ENCODE data around the gene SH3PXD2A. TPM values are rescaled to one million over a fixed set of nuclear protein-coding genes. Genes with fewer than 3 reads are reported as not detected.

Gene SH3PXD2A
- total RNA-seq, 8 experiments from 2014 or later: 7.8 to 34.3 (median 12.8) TPM

DNA sequence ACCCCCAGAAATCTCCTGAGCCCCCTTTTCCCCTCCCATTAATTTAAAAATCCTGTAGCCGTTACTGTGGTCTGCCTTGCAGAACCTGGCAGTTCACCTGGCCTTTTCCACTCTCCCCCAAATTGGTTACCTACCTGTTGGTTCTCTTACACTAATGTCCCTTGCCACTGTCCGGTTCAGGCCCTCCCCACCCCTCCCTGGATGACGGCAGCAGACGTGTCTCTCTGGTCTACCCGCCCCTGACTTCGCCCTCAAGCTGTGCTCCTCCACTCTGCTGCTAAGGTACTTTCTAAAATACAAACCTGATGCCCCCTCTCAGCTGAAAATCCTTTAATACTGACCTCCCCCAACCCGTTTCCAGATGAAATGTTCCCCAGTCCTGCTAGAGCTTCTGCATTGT is 15.6 kb upstream of the SH3PXD2A start:
- H3K4me1 ChIP-seq (replicated peaks in 1 of 2): peaks cover 0 to 11% of the 10 kb centered on the region in 2 donors
- in situ Hi-C loops (cut with MboI; ENCODE audit: low pct_unique_long_range_greater_than_20kb in 2 of 9, low sequenced_read_pairs in 9 of 9, unreplicated experiment in 9 of 9): loop anchor here in 4 of 9 experiments (25.0 kb wide), 1 partner anchor 159 kb away; no protein-coding TSS in a partner anchor
- no peak overlapping the region for H3K27ac ChIP-seq
- H3K4me3 ChIP-seq: no peak overlapping the region
- 50 to 86% (median 70%) methylated on average over 1 to 6 of the region's 7 CpGs; no CpG with 5 or more reads in 4 of the 10 experiments for WGBS, 10 experiments
- ATAC-seq (replicated peaks in 6 of 8): peak in 1 of 8 experiments; percentile 10

DNA sequence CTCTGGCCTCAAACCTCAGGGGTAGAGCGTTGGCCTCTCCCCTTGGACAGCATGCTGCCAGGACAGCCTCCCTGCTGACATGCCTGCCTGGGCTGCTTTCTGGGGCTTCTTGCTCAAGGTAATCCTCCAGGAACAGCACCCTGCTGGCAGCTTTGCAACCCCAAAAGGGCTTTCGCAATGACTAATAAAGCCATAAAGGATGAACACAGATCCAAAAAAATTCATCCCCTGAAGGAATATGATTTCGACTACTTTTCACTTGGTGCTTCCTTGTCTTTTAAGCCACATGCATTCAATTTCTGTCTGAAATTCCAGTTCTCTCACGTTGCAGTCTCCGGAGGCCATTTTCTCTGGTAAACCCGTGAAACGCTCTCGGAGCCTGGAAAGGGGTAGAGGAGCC is 15.1 kb upstream of the SH3PXD2A start:
- peak in 1 of 8 experiments; percentile 58 for ATAC-seq (replicated peaks in 6 of 8)

DNA sequence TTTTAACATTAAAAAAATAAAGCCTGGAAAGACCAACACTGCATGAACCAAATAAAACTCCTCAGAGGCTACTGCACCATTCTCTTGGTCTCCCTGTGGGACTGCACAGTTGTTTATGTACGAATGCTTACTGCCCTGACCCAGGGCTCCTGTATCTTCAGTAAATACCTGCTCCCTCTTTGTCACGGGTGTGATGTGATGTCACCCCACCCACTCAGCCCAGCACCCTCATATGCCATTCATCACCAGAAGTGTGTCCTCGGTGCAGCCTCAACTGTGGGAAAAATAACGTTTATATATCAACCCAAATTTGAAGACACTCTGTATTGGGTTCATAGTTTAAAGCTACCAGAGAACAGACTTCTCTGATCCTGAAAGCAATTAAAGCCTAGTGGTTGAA is 14.0 kb upstream of the SH3PXD2A start:
- Histone ChIP-seq H3K4me3 (no peak overlapping the region), H3K4me1 (replicated peaks in 1 of 2) (peaks cover 0 to 4% of the 10 kb centered on the region in 2 donors), H3K27ac (no peak overlapping the region)
- ATAC-seq (replicated peaks in 6 of 8): peak in 2 of 8 experiments; percentile 10 to 20
- WGBS, 10 experiments: 33 to 88% (median 72%) methylated on average over 1 to 4 of the region's 4 CpGs; no CpG with 5 or more reads in 4 of the 10 experiments
- in situ Hi-C loops (cut with MboI; ENCODE audit: low pct_unique_long_range_greater_than_20kb in 2 of 9, low sequenced_read_pairs in 9 of 9, unreplicated experiment in 9 of 9): loop anchor here in 6 of 9 experiments (10.0 to 25.0 kb wide), 2 partner anchors 155 to 157 kb away; no protein-coding TSS in a partner anchor

More for the DNA sequence above, 15.1 kb upstream of the SH3PXD2A start:
- WGBS, 10 experiments: 25 to 100% (median 55%) methylated on average over 2 to 7 of the region's 8 CpGs; no CpG with 5 or more reads in 2 of the 10 experiments
- Histone ChIP-seq H3K4me1 (replicated peaks in 1 of 2) (peaks cover 0 to 11% of the 10 kb centered on the region in 2 donors), H3K4me3 (no peak overlapping the region), H3K27ac (no peak overlapping the region)
- in situ Hi-C loops (cut with MboI; ENCODE audit: low pct_unique_long_range_greater_than_20kb in 2 of 9, low sequenced_read_pairs in 9 of 9, unreplicated experiment in 9 of 9): loop anchor here in 4 of 9 experiments (25.0 kb wide), 1 partner anchor 158 kb away; no protein-coding TSS in a partner anchor

DNA sequence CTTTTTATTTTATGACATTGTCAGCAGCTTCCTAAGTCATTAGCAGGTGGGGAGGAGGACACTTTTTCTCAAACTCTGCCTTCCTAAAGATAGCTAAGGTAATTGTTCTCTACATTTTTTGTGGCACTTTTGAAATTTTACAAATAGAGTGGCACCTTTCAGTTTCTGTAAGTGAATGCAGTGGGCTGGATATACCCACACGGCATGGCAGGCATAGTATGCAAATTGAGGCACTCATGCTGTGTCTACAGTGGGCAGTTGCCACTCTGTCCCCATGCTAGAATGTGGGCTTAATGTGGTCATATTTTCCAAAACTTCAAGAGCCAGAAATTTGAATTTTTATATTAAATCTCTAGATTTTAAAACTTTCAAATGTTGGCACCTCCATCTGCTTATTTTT is 12.8 kb upstream of the SH3PXD2A start:
- H3K4me1 ChIP-seq (replicated peaks in 1 of 2): no peaks in the 10 kb centered on the region
- no peak for ATAC-seq (replicated peaks in 6 of 8)
- H3K4me3 ChIP-seq: no peak overlapping the region
- WGBS, 10 experiments: 17 to 100% (median 60%) methylated on average over 1 of the region's 1 CpG; no CpG with 5 or more reads in 4 of the 10 experiments
- no peak overlapping the region for H3K27ac ChIP-seq
- in situ Hi-C loops (cut with MboI; ENCODE audit: low pct_unique_long_range_greater_than_20kb in 2 of 9, low sequenced_read_pairs in 9 of 9, unreplicated experiment in 9 of 9): loop anchor here in 6 of 9 experiments (10.0 to 25.0 kb wide), 2 partner anchors 153 to 156 kb away; no protein-coding TSS in a partner anchor

DNA sequence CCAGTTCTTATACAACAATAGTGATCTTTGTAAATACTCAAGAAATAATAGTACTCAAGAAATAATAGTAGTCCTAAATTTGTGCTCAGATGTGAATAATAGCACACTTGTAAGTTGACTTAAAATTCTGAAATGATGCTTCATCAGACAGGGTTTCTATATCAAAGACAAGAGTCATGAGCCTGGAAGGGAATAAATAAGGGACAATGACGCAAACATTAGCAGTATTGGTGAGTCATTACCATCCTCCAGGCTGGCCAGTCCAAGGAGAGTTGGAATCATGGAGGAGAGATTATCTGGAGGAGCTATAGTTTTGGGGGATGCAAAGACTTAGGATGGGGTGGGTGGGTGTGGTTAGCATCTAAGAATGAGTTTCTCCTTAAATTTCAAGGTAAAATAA is 6.1 kb upstream of the SH3PXD2A start:
- peak in 6 of 8 experiments; percentile 31 to 72 (median 59) for ATAC-seq (replicated peaks in 6 of 8)
- in situ Hi-C loops (cut with MboI; ENCODE audit: low pct_unique_long_range_greater_than_20kb in 2 of 9, low sequenced_read_pairs in 9 of 9, unreplicated experiment in 9 of 9): loop anchor here in 6 of 9 experiments (10.0 to 25.0 kb wide), 2 partner anchors 147 to 149 kb away; no protein-coding TSS in a partner anchor
- WGBS, 10 experiments: 20 to 100% (median 67%) methylated on average over 1 of the region's 1 CpG; no CpG with 5 or more reads in 3 of the 10 experiments
- H3K27ac ChIP-seq: no peak overlapping the region
- H3K4me1 ChIP-seq (replicated peaks in 1 of 2): peaks cover 14 to 21% of the 10 kb centered on the region in 2 donors
- no peak overlapping the region for H3K4me3 ChIP-seq

DNA sequence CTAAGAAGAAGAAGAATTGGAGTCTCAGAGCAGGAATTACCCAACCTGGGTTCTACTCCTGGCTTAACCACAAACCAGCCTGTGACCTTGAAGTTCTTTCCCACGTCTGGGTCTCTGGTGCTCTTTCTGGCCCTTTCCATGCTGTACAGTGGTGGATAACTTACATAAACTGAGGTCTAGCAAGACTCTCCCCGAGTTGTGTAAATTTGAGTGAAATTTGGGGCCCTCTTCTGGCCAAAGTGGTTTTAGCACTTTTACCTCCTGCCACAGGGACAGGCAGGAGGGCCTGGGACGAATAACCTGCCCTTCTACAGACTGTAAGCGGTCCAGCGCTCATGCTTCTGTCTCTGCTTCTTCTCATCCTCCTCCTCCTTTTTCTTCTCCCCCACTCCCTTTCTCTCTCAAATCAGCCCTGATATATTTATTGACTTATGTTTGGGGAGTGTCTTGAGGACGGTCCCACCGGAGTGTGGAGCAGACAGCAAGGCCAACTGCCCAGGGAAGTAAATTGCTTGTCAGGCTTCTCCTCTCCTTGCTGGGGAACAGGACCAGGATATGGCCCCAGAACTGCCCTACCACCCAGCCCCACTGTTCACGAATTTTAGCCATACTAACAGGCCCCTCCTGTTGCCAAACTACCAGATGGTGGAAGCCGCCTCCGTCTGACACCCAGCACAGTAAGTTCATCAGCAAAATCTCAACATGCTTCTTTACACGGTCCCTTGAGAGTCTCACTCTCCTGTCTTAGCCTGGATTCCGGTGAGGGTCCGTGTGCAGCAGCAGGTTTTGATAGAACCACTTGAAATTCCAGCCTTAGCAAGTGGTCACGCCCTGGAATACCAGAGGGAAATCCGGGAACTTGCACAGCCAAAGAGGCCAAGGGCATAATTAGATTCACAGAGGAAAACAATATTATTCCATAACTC is 4.0 kb upstream of the SH3PXD2A start:
- 18 to 71% (median 35%) methylated on average over 2 to 14 of the region's 15 CpGs; no CpG with 5 or more reads in 1 of the 10 experiments for WGBS, 10 experiments
- Histone ChIP-seq H3K4me1 (replicated peaks in 1 of 2) (peaks cover 17 to 24% of the 10 kb centered on the region in 2 donors), H3K4me3 (no peak overlapping the region), H3K27ac (no peak overlapping the region)
- in situ Hi-C loops (cut with MboI; ENCODE audit: low pct_unique_long_range_greater_than_20kb in 2 of 9, low sequenced_read_pairs in 9 of 9, unreplicated experiment in 9 of 9): loop anchor here in 7 of 9 experiments (5.0 to 25.0 kb wide), 3 partner anchors 142 to 147 kb away; no protein-coding TSS in a partner anchor
- peak in 4 of 8 experiments; percentile 15 to 75 (median 52) for ATAC-seq (replicated peaks in 6 of 8)

DNA sequence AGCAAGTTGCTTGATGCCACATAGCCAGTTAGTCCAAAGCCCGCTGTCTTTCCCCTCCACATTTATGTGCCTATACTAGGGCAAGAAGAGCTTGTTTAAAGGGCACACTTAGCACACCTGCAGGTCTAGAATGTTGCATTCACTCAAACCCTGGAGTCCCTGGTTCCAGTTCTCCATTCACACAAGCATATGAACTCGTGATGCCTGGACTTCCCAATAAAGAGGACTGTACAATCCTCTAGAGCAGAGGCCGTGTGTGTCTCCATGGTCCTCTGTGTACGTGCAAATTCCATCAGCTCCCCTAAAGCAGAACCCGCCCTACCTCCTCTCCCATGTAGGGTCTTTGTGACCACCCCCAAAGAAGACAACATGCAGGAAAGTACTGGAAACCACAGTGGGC is 3.0 kb upstream of the SH3PXD2A start:
- no peak for ATAC-seq (replicated peaks in 6 of 8)
- WGBS, 10 experiments: 20 to 100% (median 80%) methylated on average over 1 to 5 of the region's 5 CpGs; no CpG with 5 or more reads in 1 of the 10 experiments
- H3K27ac ChIP-seq: no peak overlapping the region
- H3K4me3 ChIP-seq: no peak overlapping the region
- H3K4me1 ChIP-seq (replicated peaks in 1 of 2): peaks cover 23 to 30% of the 10 kb centered on the region in 2 donors
- in situ Hi-C loops (cut with MboI; ENCODE audit: low pct_unique_long_range_greater_than_20kb in 2 of 9, low sequenced_read_pairs in 9 of 9, unreplicated experiment in 9 of 9): loop anchor here in 5 of 9 experiments (5.0 to 25.0 kb wide), 2 partner anchors 141 to 146 kb away; no protein-coding TSS in a partner anchor

DNA sequence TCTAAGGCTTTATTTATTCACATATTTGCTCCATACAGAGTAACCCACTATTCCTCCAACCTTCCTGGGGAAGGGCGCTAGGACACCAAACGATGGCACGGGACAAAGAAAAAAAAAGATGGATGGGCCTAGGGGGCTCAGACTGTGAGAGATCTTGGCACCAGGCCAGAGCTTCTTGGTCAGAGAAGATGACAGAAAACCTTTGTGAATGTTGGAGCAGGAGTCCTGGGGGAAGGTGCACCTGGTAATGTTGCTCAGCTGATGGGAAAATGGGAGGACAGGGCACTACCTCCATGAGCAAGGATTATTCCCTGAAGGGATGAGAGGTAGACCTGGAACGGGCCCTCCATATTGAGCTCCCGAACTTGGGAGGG is 1.4 kb upstream of the SH3PXD2A start:
- in situ Hi-C loops (cut with MboI; ENCODE audit: low pct_unique_long_range_greater_than_20kb in 2 of 9, low sequenced_read_pairs in 9 of 9, unreplicated experiment in 9 of 9): loop anchor here in 5 of 9 experiments (5.0 to 25.0 kb wide), 2 partner anchors 139 to 144 kb away; no protein-coding TSS in a partner anchor
- no peak for ATAC-seq (replicated peaks in 6 of 8)
- peaks cover 33 to 42% of the 10 kb centered on the region in 2 donors for H3K4me1 ChIP-seq (replicated peaks in 1 of 2)
- peak overlapping the region; percentile 59 to 77 for H3K27ac ChIP-seq
- peak overlapping the region in 1 of 5 donors; percentile 85 for H3K4me3 ChIP-seq
- 43 to 100% (median 92%) methylated on average over 1 to 4 of the region's 5 CpGs; no CpG with 5 or more reads in 5 of the 10 experiments for WGBS, 10 experiments

DNA sequence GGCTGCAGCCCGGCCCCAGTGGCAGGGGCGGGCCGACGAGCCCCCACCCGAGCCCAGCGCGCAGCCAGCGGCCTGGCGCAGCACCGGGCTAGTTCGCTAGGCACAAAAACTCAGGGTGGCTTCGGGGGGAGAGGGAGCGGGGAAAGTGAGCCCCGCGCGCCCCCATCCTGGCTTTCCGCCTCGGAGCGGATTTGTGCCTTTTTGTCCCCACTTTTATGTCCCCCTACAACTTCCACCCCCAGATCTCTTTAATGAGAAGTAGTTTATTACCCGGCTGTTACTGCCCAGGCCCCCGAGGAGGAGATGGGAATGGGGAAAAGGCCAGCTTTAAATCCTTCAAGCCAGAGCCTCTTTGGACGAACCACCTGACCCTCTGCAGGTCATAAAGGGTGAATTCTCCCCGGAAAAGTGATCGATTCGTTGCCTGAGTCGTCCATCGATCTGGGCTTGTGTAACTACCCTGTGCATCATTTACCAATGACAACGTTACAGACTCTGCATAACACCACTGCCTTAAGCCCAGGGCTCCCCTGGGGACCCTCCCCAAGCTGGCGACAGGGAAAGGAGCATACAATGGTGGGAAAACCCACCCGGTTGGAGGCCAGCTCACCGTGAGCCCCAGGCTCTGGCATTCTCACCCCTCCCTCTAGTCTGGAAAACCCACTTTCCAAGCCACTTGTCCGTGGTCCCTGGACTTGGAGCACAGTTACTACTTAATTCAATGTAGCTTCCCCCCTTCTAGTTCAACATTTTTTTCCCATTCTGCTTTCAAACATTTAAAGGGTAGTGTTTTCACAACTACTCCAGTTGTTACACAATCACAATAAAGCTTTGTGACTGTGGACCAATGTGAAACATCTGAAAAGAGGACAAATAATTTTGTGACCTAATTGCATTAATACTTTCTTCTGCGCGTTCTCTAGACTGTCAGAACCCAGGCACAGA is 748 bp upstream of the SH3PXD2A start:
- peak in 6 of 8 experiments; percentile 1 to 56 (median 34) for ATAC-seq (replicated peaks in 6 of 8)
- peak overlapping the region; percentile 77 to 89 for H3K27ac ChIP-seq
- WGBS, 10 experiments: 0 to 93% (median 28%) methylated on average over 1 to 9 of the region's 34 CpGs; no CpG with 5 or more reads in 1 of the 10 experiments
- peaks cover 33 to 38% of the 10 kb centered on the region in 2 donors for H3K4me1 ChIP-seq (replicated peaks in 1 of 2)
- H3K4me3 ChIP-seq: peak overlapping the region; percentile 45 to 85 (median 77)
- in situ Hi-C loops (cut with MboI; ENCODE audit: low pct_unique_long_range_greater_than_20kb in 2 of 9, low sequenced_read_pairs in 9 of 9, unreplicated experiment in 9 of 9): loop anchor here in 5 of 9 experiments (5.0 to 25.0 kb wide), 2 partner anchors 139 to 144 kb away; no protein-coding TSS in a partner anchor

DNA sequence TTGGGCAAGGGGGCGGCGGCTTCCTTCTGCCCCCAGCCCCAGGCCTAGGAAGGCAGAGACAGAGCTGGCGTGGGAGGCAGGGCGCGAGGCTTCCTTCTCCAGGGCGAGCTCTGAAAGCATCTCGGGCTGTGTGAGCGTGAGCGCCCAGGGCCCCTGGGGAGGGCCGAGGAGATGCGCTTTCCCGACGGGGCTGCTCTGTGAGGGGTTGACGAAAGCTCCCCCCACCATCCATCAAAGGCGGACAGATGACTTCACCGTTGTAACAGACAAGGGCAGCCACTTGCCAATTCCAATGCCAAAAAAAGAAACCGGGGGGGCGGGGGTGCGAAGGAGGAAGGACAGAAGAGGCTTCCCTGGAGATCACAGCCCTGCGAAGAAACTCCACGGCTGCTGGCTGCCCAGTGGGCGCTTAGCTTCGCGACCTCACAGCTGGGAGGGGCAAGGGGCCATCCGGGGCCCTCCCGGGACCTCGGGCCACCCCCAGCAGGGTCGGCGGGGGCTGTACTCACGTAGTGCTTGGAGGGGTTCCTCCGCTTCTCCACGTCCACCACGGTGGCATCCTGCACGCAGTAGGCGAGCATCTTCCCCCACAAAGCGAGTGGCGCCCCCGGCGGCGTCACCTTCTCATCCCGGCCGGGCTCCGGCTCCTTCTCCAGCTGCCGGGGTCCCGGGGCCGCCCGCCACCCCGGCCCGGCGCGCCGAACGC is 537 bp downstream of the SH3PXD2A start:
- H3K4me1 ChIP-seq (replicated peaks in 1 of 2): peaks cover 34 to 42% of the 10 kb centered on the region in 2 donors
- WGBS, 10 experiments: 0 to 10% (median 0%) methylated on average over 1 to 7 of the region's 53 CpGs; no CpG with 5 or more reads in 5 of the 10 experiments
- peak; percentile 9 to 80 (median 69) for ATAC-seq (replicated peaks in 6 of 8)
- in situ Hi-C loops (cut with MboI; ENCODE audit: low pct_unique_long_range_greater_than_20kb in 2 of 9, low sequenced_read_pairs in 9 of 9, unreplicated experiment in 9 of 9): loop anchor here in 5 of 9 experiments (5.0 to 25.0 kb wide), 2 partner anchors 138 to 143 kb away; no protein-coding TSS in a partner anchor
- peak overlapping the region; percentile 45 to 85 (median 77) for H3K4me3 ChIP-seq
- peak overlapping the region; percentile 77 to 89 for H3K27ac ChIP-seq

DNA sequence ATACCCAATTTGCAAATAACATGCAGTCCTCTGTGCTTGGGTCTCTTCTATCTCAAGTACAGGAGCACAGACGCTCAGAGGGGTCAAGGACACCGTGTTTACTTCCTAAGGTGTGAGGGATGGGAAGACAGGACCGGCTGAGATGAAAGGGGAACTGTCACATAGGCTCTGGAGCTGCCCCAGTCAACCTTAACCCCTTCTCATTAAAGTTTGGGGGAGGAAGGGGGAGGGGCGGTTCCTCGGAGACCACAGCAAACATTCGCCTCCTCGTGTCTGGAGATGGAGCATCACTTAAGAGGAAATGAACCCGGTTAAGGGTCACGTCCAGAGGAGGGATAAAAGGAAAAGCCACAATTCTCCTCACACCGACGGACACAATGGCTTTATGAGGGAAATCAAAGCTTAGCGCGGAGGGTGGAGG is 1.1 kb downstream of the SH3PXD2A start:
- ATAC-seq (replicated peaks in 6 of 8): peak in 1 of 8 experiments; percentile 0
- Histone ChIP-seq H3K4me1 (replicated peaks in 1 of 2) (peaks cover 37 to 44% of the 10 kb centered on the region in 2 donors), H3K27ac (peak overlapping the region; percentile 37 to 77), H3K4me3 (peak overlapping the region; percentile 45 to 85 (median 77))
- in situ Hi-C loops (cut with MboI; ENCODE audit: low pct_unique_long_range_greater_than_20kb in 2 of 9, low sequenced_read_pairs in 9 of 9, unreplicated experiment in 9 of 9): loop anchor here in 4 of 9 experiments (25.0 kb wide), 1 partner anchor 142 kb away; no protein-coding TSS in a partner anchor
- WGBS, 10 experiments: 0 to 20% (median 0%) methylated on average over 1 to 11 of the region's 13 CpGs; no CpG with 5 or more reads in 3 of the 10 experiments
